ENCODE measurements around the gene MT1F. TPM values are rescaled to one million over a fixed set of nuclear protein-coding genes. Genes with fewer than 3 reads are reported as not detected.
A peak's percentile ranks its signal among the peaks of the same experiment; 100 is the strongest.
"Not testable (repeated sequence)": the region's sequence is repeated elsewhere in the genome, so short reads cannot be mapped to it uniquely, and the experiment has no call there.

The MT1F gene
- total RNA-seq, 1 donor from 2014 or later: 11.0 TPM

GRCh38 chr16:56645311-56645710 lies 12.4 kb upstream of the MT1F start:
- DNase-seq (ENCODE audit: low read depth): no peak

- no peak for DNase-seq (ENCODE audit: low read depth)
These were observed 11.9 kb upstream of the MT1F start for GRCh38 chr16:56645838-56646237.

DNA sequence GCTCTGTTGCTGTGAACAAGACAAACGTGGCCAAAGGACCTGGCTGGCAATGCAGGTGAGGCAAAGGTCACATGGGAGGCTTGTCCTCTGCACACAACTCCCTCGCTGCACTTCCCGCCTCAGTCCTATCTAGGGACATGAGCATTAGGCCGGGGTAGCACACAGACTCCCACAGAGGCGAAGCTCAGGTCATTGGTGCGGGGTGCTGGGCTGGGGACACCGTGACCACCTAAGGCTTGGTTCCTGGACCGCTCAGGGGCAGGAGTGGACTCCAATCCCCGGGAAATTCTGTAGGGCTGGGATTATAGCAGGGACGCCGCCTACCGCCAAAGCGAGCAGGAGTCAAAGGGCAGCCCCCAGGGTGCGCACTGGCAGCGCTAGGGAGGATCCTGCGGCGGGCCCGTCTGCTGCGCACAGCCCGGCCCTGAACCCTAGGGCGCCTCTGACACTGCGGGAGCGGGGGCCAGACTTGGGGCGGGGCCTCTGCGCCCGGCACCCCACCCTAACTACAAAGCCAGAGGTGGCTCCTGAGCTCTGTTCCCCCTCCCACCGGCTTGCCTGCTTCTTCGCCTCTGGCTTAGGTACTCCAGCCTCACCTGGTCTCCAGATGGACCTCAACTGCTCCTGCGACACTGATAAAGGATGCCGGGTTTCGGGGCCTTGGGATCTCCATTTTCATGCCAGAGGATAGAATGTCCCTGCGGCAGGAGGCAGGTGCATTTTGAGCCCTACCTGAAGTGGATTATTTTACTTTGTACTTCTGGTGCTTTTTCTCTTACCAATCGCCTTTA lies 9.9 kb upstream of the MT1F start:
- DNase-seq (ENCODE audit: low read depth): no peak

GRCh38 chr16:56649271-56649670 lies 8.5 kb upstream of the MT1F start:
- no peak for DNase-seq (ENCODE audit: low read depth)

DNA sequence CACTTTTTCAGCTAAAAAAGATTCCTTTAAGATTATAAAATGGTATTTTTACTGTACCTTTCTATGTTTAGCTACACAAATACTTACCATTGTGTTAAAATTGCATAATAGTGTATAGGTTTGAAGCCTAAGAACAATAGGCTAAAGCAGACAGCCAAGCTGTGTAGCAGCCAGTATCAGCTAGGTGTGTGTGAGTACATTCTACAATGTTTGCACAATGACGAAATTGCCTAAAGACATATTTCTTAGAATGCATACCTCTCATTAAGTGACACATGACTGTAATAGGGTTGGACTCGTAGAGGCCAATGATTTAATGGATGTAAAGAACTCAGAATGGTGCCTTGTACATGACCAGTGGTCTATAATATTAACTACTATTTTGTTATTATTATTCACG lies 7.9 kb upstream of the MT1F start:
- peak; percentile 48 for DNase-seq (ENCODE audit: low read depth)

GRCh38 chr16:56651586-56651985 lies 6.2 kb upstream of the MT1F start, which contains the start of gene MT1B:
Gene MT1B (plus strand): TSS chr16:56651886. CDS start chr16:56651954, 68 bp downstream.
- no peak for DNase-seq (ENCODE audit: low read depth)

DNA sequence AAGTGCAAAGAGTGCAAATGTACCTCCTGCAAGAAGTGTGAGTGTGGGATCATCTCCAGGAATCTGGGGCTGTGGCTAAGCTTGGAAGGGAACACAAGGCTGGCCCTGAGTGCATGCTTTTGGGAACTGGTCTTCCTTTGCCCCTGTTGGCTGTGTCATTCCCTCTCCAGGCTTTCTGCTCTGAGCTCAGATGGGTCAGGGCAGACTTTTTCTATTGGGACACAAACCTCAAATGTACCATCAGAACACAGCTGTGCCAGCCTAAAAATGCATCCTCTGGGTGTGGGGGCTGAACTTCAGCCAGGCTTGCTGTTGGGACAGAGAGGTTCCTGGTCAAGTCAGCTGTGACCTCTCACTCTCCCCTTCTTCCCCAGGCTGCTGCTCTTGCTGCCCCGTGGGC lies 5.2 kb upstream of the MT1F start:
- no peak for DNase-seq (ENCODE audit: low read depth)

- DNase-seq (ENCODE audit: low read depth): no peak
These were observed 4.5 kb upstream of the MT1F start for GRCh38 chr16:56653218-56653617.

GRCh38 chr16:56658327-56658875 lies 642 bp downstream of the MT1F start:
- DNase-seq (ENCODE audit: low read depth): no peak

GRCh38 chr16:56662357-56663354 lies 4.9 kb downstream of the MT1F start:
- no peak for DNase-seq (ENCODE audit: low read depth)

DNA sequence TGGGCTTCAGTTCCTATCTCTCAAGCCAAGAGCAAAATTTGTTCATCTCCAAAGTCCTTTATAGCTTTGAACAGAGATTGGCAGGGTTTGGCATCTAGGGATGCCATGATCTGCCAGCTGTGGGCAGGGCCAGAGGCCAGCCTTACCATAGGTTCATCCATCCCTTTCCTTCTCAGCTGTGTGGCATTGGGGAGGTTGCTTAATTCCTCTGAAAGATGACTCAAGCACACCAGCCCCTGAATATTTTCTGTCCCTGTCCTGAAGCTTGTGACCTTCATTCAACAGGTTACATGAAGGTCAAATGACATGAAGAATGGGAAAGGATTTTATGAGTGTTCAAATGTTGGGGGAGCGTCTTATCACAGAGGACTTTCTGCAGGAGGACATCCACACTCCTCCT lies 6.7 kb downstream of the MT1F start:
- no peak for DNase-seq (ENCODE audit: low read depth)

DNA sequence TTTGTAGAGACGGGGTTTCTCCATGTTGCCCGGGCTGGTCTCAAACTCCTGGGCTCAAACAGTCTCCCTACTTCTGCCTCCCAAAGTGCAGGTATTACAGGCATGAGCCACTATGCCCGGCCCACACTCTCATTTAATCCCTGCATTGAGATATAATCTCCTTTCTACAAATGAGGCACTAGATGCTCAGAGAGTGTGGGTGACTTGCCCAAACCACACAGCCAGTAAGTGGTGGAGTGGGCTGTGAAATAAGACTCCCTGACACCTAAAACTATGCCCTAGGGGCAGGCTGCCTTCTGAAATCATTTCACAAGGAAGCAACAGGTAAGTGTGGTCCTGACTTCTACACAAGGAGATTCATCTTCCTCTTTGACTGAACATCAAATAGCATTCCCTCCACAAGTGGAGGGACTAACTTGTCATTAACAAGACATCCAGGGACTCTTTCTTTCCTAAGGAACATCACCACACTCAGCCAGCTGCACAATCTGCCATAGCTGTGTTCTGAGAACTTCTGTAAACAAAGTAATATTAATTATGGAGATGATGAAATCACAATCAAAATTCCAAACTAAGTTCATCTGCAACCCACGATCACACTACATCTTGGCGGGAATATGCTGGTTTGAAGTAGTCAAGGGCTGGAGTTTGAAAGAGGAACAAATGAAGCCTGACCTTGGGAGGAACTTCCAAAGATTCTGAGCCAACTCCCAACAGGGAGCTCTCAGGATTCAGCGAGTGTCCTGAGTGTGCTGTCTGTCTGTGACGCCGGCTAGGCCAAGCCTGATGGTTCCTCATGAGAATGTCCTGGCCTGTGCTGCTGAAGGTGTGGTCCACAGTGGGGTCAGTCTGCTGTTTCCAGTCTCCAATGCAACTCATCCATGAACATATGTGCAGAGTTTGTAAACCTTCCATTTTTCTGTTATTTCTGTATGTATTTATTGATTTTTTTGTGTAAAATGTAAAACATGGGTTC lies 7.8 kb downstream of the MT1F start:
- peak; percentile 42 for DNase-seq (ENCODE audit: low read depth)

GRCh38 chr16:56667581-56668571 lies 10.1 kb downstream of the MT1F start, which contains the start of gene MT1G:
Gene MT1G (minus strand): TSS chr16:56668065. CDS start chr16:56667993, 72 bp downstream.
- peak; percentile 33 for DNase-seq (ENCODE audit: low read depth)

- peak; percentile 25 for DNase-seq (ENCODE audit: low read depth)
These were observed 11.5 kb downstream of the MT1F start, which contains the start of gene MT1H for GRCh38 chr16:56669005-56669839. Gene MT1H (plus strand): TSS chr16:56669814. CDS start chr16:56669885, 71 bp downstream.

DNA sequence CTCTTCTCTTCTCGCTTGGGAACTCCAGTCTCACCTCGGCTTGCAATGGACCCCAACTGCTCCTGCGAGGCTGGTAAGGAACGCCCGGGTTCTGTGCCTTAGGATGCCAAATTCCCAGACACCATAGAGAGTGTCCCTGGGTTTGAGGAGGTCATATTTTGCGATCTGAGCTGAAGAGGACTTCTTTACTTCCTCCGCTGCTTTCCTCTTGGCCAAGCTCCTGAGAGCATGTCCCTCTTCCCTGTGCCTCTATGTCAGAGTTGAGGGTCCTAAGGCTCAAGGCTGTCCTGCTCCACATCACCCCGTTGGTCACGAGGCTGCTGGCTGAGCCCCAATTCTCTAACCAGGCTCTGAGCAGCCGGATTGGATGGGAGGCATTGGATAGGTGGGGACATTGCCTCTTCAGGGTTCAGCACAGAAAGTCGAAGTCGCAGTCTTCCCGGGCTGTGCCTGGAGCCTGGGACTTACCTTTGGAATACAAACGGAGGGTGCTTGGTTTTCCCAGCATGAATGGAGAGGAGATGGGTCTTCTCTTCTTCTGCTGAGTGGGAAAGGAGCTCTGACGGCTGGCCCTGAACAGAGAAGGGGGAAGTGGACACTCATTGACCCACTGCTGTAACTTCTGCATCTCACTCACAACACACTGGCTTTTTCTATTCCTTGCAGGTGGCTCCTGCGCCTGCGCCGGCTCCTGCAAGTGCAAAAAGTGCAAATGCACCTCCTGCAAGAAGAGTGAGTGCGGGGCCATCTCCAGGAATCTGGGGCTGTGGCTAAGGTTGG lies 12.3 kb downstream of the MT1F start:
- DNase-seq (ENCODE audit: low read depth): no peak

- DNase-seq (ENCODE audit: low read depth): no peak
These were observed 12.8 kb downstream of the MT1F start for GRCh38 chr16:56670620-56670934.

- DNase-seq (ENCODE audit: low read depth): not testable (repeated sequence)
These were observed 13.9 kb downstream of the MT1F start for GRCh38 chr16:56671691-56672090.

DNA sequence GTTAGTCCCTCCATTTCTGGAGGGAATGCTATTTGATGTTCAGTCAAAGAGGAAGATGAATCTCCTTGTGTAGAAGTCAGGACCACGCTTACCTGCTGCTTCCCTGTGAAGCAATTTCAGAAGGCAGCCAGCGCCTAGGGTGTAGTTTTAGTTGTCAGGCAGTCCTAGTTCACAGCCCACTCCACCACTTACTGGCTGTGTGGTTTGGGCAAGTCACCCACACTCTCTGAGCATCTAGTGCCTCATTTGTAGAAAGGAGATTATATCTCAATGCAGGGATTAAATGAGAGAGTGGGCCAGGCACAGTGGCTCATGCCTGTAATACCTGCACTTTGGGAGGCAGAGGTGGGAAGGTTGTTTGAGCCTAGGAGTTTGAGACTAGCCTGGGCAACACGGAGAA lies 14.4 kb downstream of the MT1F start:
- DNase-seq (ENCODE audit: low read depth): not testable (repeated sequence)

Data from renal cortical epithelial cell (primary cell).